ENCODE data around the gene SLC32A1. TPM values are rescaled to one million over a fixed set of nuclear protein-coding genes. Genes with fewer than 3 reads are reported as not detected.
A peak's percentile ranks its signal among the peaks of the same experiment; 100 is the strongest.

The SLC32A1 gene
- total and polyA plus RNA-seq, 2 of the 13 experiments (the other 11 are each of a cell fraction or from before 2014, with no cell fraction given) = not detected

GRCh38 chr20:38748097-38748860, 24.0 kb downstream of the SLC32A1 start, which contains the start of gene ACTR5 (continued):
- TF ChIP-seq ZNF639 (CRISPR knock-in tag; conservative IDR thresholded peaks at IDR 0.05) (peak; percentile 88), RNF2 (conservative IDR thresholded peaks at IDR 0.05; ENCODE audit: low read depth) (peak; percentile 90), ZNF441 (CRISPR knock-in tag; IDR thresholded peaks at IDR 0.05; ENCODE audit: borderline replicate concordance) (no peak; the same call in 1 of the 2 replicates), CHD2 (IDR thresholded peaks at IDR 0.05; ENCODE audit: low read depth, low read length) (no peak; the same call in 1 of the 2 replicates), ZNF468 (CRISPR knock-in tag; IDR thresholded peaks at IDR 0.05) (peak; percentile 97), TOE1 (CRISPR knock-in tag; IDR thresholded peaks at IDR 0.05) (peak; percentile 83; the same call in 1 of the 2 replicates), ZNF562 (CRISPR knock-in tag; IDR thresholded peaks at IDR 0.05; ENCODE audit: borderline replicate concordance) (no peak), HDAC1 (CRISPR knock-in tag; IDR thresholded peaks at IDR 0.05) (peak; percentile 88), TFDP1 (CRISPR knock-in tag; IDR thresholded peaks at IDR 0.05; ENCODE audit: borderline replicate concordance) (peak; percentile 84; the same call in 1 of the 2 replicates), JUND (CRISPR knock-in tag; IDR thresholded peaks at IDR 0.05) (peak; percentile 86; the same call in 1 of the 2 replicates), ZNF331 (CRISPR knock-in tag; IDR thresholded peaks at IDR 0.05) (peak; percentile 57; the same call in 1 of the 2 replicates), ZFAT (CRISPR knock-in tag; conservative IDR thresholded peaks at IDR 0.05) (0 out of 2 replicates have a peak, but pooled peaks have one; percentile 60), CEBPZ (IDR thresholded peaks at IDR 0.05; ENCODE audit: low read length) (no peak), KDM6A (CRISPR knock-in tag; IDR thresholded peaks at IDR 0.05; ENCODE audit: low read depth) (peak; percentile 14; the same call in 1 of the 2 replicates)
- TF ChIP-seq, protein P1, sequence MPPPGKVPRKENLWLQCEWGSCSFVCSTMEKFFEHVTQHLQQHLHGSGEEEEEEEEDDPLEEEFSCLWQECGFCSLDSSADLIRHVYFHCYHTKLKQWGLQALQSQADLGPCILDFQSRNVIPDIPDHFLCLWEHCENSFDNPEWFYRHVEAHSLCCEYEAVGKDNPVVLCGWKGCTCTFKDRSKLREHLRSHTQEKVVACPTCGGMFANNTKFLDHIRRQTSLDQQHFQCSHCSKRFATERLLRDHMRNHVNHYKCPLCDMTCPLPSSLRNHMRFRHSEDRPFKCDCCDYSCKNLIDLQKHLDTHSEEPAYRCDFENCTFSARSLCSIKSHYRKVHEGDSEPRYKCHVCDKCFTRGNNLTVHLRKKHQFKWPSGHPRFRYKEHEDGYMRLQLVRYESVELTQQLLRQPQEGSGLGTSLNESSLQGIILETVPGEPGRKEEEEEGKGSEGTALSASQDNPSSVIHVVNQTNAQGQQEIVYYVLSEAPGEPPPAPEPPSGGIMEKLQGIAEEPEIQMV (CRISPR knock-in tag; IDR thresholded peaks at IDR 0.05; ENCODE audit: low read depth) = peak; percentile 81; the same call in 1 of the 2 replicates
- TF ChIP-seq, protein P2, sequence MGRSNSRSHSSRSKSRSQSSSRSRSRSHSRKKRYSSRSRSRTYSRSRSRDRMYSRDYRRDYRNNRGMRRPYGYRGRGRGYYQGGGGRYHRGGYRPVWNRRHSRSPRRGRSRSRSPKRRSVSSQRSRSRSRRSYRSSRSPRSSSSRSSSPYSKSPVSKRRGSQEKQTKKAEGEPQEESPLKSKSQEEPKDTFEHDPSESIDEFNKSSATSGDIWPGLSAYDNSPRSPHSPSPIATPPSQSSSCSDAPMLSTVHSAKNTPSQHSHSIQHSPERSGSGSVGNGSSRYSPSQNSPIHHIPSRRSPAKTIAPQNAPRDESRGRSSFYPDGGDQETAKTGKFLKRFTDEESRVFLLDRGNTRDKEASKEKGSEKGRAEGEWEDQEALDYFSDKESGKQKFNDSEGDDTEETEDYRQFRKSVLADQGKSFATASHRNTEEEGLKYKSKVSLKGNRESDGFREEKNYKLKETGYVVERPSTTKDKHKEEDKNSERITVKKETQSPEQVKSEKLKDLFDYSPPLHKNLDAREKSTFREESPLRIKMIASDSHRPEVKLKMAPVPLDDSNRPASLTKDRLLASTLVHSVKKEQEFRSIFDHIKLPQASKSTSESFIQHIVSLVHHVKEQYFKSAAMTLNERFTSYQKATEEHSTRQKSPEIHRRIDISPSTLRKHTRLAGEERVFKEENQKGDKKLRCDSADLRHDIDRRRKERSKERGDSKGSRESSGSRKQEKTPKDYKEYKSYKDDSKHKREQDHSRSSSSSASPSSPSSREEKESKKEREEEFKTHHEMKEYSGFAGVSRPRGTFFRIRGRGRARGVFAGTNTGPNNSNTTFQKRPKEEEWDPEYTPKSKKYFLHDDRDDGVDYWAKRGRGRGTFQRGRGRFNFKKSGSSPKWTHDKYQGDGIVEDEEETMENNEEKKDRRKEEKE (IDR thresholded peaks at IDR 0.05) = no peak
- TF ChIP-seq, protein P3, sequence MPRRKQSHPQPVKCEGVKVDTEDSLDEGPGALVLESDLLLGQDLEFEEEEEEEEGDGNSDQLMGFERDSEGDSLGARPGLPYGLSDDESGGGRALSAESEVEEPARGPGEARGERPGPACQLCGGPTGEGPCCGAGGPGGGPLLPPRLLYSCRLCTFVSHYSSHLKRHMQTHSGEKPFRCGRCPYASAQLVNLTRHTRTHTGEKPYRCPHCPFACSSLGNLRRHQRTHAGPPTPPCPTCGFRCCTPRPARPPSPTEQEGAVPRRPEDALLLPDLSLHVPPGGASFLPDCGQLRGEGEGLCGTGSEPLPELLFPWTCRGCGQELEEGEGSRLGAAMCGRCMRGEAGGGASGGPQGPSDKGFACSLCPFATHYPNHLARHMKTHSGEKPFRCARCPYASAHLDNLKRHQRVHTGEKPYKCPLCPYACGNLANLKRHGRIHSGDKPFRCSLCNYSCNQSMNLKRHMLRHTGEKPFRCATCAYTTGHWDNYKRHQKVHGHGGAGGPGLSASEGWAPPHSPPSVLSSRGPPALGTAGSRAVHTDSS (CRISPR knock-in tag; conservative IDR thresholded peaks at IDR 0.05) = peak; percentile 98; the same call in 1 of the 2 replicates
